Mononuclear cell (primary cell): ENCODE results near the gene STAT3. TPM values are rescaled to one million over a fixed set of nuclear protein-coding genes. Genes with fewer than 3 reads are reported as not detected.

Source experiments
- H3K27me3 ChIP-seq: 2 replicates; pipeline ENCODE4 v1.6.0; 2011; ENCODE audit warnings: low read length, control low read depth; ENCODE audit not compliant: insufficient read depth
- H3K4me1 ChIP-seq: 2 replicates; pipeline ENCODE4 v1.5.1; 2011; ENCODE audit warnings: mild to moderate bottlenecking, low read length, control low read depth; ENCODE audit not compliant: insufficient read depth
- H3K4me3 ChIP-seq: 2 replicates; pipeline ENCODE4 v1.5.1; 2011; ENCODE audit warnings: mild to moderate bottlenecking, low read length, moderate library complexity
- H3K9me3 ChIP-seq: 2 replicates; pipeline ENCODE4 v1.5.1; 2011; ENCODE audit warnings: low read depth, mild to moderate bottlenecking, control low read depth, low read length
- total RNA-seq: library from RNA; depleted of rRNA; stranded (reverse); fragments of >200 nt; gene quantifications from one replicate; pipeline ENCODE4 v1.2.3, GENCODE V29; 2012

Gene STAT3
- total RNA-seq, 1 donor: 216 TPM

- H3K27me3 ChIP-seq: no peaks in the 10 kb centered on the region
Observed at GRCh38 chr17:42283241-42284023, 104.8 kb downstream of the STAT3 start.

GRCh38 chr17:42282478-42283080 lies 105.7 kb downstream of the STAT3 start:
- H3K4me1 ChIP-seq: peaks cover 24% of the 10 kb centered on the region
- no peaks in the 10 kb centered on the region for H3K27me3 ChIP-seq
- no peaks in the 10 kb centered on the region for H3K9me3 ChIP-seq
- H3K4me3 ChIP-seq: no peak overlapping the region

More at GRCh38 chr17:42283241-42284023, 104.8 kb downstream of the STAT3 start:
- Histone ChIP-seq H3K4me1 (peaks cover 28% of the 10 kb centered on the region), H3K4me3 (no peak overlapping the region), H3K9me3 (no peaks in the 10 kb centered on the region)

GRCh38 chr17:42281571-42282096 lies 106.6 kb downstream of the STAT3 start:
- no peak overlapping the region for H3K4me3 ChIP-seq
- no peaks in the 10 kb centered on the region for H3K9me3 ChIP-seq
- H3K27me3 ChIP-seq: no peaks in the 10 kb centered on the region
- H3K4me1 ChIP-seq: peaks cover 23% of the 10 kb centered on the region

GRCh38 chr17:42279776-42280630 lies 108.2 kb downstream of the STAT3 start:
- peaks cover 14% of the 10 kb centered on the region for H3K4me1 ChIP-seq
- H3K27me3 ChIP-seq: no peaks in the 10 kb centered on the region
- H3K4me3 ChIP-seq: no peak overlapping the region
- no peaks in the 10 kb centered on the region for H3K9me3 ChIP-seq

GRCh38 chr17:42277342-42277712 lies 110.9 kb downstream of the STAT3 start:
- H3K4me3 ChIP-seq: no peak overlapping the region
- H3K27me3 ChIP-seq: no peaks in the 10 kb centered on the region
- H3K9me3 ChIP-seq: no peaks in the 10 kb centered on the region
- H3K4me1 ChIP-seq: peaks cover 34% of the 10 kb centered on the region

- Histone ChIP-seq H3K9me3 (no peaks in the 10 kb centered on the region), H3K4me3 (peak overlapping the region; percentile 62), H3K27me3 (no peaks in the 10 kb centered on the region), H3K4me1 (peaks cover 39% of the 10 kb centered on the region)
Observed at GRCh38 chr17:42276609-42277341, 111.5 kb downstream of the STAT3 start.

GRCh38 chr17:42276359-42276608 lies 112.0 kb downstream of the STAT3 start, which contains the start of gene STAT5B:
TSS of gene STAT5B (minus strand) at chr17:42276391. CDS start at chr17:42232127, 44,264 bp downstream.
- H3K4me1 ChIP-seq: peaks cover 42% of the 10 kb centered on the region
- no peaks in the 10 kb centered on the region for H3K9me3 ChIP-seq
- no peaks in the 10 kb centered on the region for H3K27me3 ChIP-seq
- peak within 1 kb of the TSS; percentile 62 for H3K4me3 ChIP-seq

- no peaks in the 10 kb centered on the region for H3K9me3 ChIP-seq
- peaks cover 47% of the 10 kb centered on the region for H3K4me1 ChIP-seq
- peak overlapping the region; percentile 62 for H3K4me3 ChIP-seq
- no peaks in the 10 kb centered on the region for H3K27me3 ChIP-seq
Observed at GRCh38 chr17:42275527-42276358, 112.5 kb downstream of the STAT3 start.

GRCh38 chr17:42274812-42275526 lies 113.3 kb downstream of the STAT3 start:
- Histone ChIP-seq H3K27me3 (no peaks in the 10 kb centered on the region), H3K9me3 (no peaks in the 10 kb centered on the region), H3K4me3 (peak overlapping the region; percentile 62), H3K4me1 (peaks cover 49% of the 10 kb centered on the region)

- Histone ChIP-seq H3K9me3 (no peaks in the 10 kb centered on the region), H3K4me1 (peaks cover 49% of the 10 kb centered on the region), H3K27me3 (no peaks in the 10 kb centered on the region), H3K4me3 (peak overlapping the region; percentile 62)
Observed at GRCh38 chr17:42274253-42274542, 114.0 kb downstream of the STAT3 start.

GRCh38 chr17:42273474-42274252 lies 114.6 kb downstream of the STAT3 start:
- Histone ChIP-seq H3K27me3 (no peaks in the 10 kb centered on the region), H3K9me3 (no peaks in the 10 kb centered on the region), H3K4me1 (peaks cover 49% of the 10 kb centered on the region), H3K4me3 (peak overlapping the region; percentile 62)

GRCh38 chr17:42272162-42272907 lies 115.9 kb downstream of the STAT3 start:
- H3K4me1 ChIP-seq: peaks cover 47% of the 10 kb centered on the region
- no peak overlapping the region for H3K4me3 ChIP-seq
- H3K9me3 ChIP-seq: no peaks in the 10 kb centered on the region
- no peaks in the 10 kb centered on the region for H3K27me3 ChIP-seq

GRCh38 chr17:42271779-42272035 lies 116.5 kb downstream of the STAT3 start:
- Histone ChIP-seq H3K4me1 (peaks cover 47% of the 10 kb centered on the region), H3K9me3 (no peaks in the 10 kb centered on the region), H3K27me3 (no peaks in the 10 kb centered on the region), H3K4me3 (no peak overlapping the region)
